HG03439 (cell line): ENCODE results near the gene NPHS2.
"Not testable (repeated sequence)": the region's sequence is repeated elsewhere in the genome, so short reads cannot be mapped to it uniquely, and the experiment has no call there.

Experiments used
- ATAC-seq: cut with Tn5 transposase; IDR thresholded peaks from one replicate; pipeline ENCODE4 v1.9.1; 2021; ENCODE audit warnings: mild to moderate bottlenecking, moderate library complexity; ENCODE audit not compliant: unreplicated experiment

NPHS2 gene

DNA sequence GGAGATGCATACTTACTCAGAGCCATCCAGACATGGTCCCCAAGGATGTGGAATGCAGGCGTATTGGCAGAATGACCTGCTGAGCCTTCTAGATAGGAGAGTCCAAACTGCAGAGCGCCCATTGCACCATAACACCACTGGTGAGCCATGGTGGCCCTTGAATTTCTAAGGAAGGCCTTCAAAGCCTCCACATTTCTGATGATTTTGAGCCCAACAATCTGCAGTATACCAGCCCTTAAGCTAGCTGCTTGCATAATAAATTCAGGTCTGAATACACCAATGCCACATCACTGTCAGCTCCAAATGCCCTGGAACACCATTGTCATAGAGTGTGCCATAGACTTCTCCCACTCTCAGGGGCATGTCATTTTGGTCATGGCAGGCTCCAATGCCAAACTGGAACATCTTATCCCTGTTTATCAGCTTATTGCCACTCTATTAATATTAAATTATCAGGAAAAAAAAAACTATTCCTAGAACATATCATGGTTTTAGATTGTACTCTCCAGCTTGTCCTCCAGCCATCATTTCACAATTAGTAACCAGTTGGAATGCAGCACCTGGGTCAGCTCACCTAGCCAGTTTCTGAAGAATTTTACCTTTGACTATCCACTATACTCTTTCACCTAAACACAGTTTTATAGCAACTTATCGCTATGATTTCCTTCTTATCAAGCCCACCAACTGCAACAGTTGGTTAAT is 26.9 kb downstream of the NPHS2 start:
- no peak for ATAC-seq

DNA sequence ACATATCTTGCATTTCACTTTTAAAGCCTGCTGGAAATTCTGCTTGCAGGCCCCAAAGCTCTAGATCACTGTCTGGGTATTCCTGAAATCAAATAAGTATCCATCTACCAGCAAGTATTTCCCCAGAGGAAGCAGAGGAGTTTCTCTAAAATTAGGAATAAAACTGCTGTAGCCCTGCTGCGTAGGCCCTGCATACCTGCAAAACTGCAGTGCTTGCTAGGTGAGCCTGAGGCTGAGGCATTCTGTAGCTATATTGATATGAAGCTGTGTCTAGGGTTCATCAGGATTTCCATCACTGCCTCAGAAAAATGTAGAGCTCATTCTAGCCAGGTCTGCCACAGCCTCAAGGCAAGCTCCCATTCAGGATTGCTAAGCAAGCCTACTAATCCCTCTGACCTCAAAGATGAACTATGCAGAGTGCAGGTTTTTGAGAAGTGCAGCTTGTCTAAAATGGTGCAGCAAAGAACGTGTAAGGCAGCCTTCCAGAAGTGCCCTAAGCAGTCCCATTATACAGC is 28.7 kb downstream of the NPHS2 start:
- no peak for ATAC-seq

DNA sequence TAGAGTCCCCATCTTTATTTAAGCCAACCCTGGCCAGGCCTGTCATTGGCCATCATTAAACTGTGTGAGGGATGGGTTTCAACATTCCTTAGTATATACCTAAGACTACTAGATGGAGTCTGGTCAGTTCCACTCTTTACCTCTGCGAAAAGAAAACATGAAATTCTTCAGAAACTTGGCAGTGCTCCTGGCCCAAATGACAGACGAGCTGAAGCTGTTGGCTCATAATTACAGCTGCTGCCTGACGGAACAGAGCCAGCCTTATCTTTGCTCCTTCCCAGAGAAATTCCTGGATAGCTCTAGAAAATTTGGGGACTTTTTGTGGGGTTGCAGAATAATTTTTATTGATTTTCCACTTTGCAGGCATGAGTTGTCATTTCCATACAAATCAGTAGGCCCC is 30.4 kb downstream of the NPHS2 start:
- ATAC-seq: no peak

DNA sequence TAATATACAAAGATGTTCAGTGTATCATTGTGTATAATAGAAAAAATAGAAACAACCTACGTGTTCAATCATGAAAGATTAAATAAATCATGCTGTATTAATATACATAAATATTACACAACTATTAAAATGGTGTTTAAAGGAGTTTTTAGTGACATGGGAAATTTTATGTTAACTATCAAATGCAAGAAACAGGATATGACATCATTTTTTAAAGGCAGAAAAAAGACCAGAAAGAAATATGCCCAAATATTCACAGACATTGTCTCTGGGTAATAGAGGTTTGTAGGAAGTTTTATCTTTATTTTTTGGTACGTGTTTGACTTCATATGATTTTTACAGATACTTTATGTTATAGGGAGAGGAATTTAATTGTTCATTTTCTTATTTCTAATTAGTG is 34.0 kb downstream of the NPHS2 start:
- ATAC-seq: no peak

DNA sequence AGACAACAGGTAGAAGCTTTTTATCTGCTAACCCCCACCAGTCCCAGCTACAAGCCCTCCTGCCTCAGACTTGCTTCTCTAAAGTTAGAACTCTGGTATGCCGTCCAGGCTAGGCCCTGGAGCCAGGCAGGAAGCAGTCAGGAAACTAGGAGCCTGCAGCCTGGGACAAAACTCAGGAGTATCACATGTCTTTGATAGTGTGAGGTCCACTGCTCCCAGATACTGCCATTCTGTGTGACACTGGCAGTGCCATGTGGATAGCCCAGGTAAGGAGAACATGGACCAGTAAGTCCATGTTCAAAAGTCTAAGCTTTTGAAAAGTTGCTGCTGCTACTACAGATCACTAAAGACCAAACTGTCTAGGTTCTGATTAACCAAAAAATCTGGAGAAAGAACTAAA is 45.4 kb downstream of the NPHS2 start:
- ATAC-seq: no peak

DNA sequence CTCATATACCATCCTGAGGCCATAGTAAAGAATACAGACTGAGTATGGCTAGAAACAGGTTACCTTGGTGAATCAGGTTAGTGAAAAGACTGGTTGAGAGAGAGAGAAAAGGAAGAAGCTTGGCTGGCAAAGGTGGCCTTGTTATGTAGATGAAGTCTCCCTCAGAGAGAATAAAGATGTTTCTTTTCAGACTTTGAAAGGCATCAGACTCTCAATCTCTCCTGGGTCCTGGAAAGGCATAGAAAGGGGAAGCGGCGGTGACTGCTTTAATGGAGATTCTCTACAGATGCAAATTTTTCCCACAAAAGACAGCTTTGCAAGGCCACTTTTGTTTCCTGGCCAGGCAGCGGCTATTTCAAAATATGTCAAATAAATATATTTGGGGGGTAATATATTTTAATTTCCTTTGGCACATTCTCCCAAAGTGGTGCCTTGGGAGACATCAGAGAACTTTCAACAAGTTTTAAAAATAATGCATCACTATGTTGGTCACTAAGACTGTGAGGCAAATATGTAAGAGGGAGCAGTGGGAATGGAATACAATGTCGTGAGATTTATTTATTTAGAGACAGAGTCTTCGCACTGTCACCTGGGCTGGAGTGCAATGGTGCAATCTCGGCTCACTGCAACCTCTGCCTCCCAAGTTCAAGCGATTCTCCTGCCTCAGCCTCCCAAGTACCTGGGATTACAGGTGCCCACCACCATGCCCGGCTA is 46.1 kb downstream of the NPHS2 start:
- ATAC-seq: no peak

DNA sequence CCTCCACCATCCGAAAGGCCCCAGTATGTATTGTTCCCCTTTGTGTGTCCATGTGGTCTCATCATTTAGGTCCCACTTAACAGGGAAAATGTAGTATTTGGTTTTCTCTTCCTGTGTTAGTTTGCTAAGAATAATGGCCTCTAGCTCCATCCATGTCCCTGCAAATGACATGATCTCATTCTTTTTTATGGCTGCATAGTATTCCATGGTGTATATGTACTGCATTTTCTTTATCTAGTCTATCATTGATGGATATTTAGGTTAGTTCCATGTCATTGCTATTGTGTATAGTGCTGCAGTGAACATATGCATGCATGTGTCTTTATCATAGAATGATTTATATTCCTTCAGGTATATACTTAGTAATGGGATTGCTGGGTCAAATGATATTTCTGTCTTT is 57.2 kb downstream of the NPHS2 start:
- ATAC-seq: not testable (repeated sequence)

DNA sequence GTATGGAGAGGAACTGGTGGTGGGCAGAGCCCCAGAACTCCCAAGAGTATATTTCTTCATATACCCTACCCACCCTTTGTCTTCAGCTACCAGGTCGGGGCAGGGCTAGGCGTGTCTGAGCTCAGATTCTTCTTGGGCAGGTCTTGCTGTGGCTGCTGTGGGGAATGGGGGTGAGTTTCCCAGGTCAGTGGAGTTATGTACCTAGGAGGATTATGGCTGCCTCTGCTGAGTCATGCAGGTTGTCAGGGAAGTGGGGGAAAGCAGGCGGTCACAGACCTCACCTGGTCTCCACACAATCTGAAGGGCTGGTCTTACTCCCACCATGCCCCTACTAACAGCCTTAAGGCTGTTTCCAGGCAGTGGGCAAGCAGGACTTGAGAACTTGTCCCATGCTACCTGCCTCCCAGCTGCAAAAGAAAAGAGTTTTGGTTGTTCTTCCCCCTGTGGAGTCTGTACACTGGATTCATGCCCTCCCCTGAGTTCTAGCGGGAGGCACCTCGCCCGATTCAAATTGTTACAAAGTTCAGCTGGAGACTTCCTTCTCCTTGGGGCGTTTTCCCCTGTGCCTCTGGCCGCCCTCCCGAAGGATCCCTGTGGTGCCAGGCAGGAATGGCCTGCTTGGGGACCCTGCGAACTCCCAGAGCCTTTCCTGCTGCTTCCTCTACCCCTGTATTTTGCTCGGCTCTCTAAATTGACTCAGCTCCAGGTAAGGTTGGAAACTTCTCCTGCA is 58.6 kb downstream of the NPHS2 start:
- ATAC-seq: no peak

DNA sequence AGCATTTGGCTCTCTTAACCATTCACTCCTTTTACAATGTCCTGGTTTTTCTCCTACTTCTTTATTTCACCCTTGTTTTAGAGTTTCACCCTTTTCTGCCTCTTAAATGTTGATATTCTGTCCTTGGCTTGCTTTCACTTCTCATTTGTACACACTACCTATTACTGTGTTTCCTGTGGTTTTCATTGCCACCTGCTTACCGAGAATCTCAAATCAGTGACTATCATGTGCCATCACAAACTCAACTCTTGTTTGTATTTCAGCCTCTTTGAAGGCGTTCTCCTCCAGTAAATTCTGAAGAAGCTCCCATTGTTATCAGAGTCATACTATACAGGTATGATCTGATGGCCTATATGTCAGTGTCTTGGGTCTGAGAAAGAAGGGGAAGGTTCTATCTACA is 65.7 kb downstream of the NPHS2 start:
- ATAC-seq: no peak

DNA sequence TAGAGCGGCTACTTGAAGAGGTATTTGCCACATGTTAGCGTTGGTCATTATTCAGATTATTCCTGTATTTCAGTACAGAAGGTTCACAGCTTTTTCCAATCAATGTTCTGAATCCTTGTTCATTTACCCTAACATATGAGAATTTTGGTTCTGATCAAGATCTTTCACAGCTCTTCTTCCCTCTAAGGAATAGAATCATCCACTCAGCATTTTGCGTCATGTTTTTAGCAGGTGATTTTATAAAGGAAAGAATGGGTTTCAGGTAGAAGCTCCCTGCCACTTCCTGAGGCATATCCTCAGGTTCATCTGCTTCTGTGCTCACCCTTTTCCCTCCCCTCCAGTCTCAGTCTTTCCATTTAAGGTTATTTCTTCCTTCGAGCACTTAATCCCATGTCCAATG is 66.4 kb downstream of the NPHS2 start:
- no peak for ATAC-seq

DNA sequence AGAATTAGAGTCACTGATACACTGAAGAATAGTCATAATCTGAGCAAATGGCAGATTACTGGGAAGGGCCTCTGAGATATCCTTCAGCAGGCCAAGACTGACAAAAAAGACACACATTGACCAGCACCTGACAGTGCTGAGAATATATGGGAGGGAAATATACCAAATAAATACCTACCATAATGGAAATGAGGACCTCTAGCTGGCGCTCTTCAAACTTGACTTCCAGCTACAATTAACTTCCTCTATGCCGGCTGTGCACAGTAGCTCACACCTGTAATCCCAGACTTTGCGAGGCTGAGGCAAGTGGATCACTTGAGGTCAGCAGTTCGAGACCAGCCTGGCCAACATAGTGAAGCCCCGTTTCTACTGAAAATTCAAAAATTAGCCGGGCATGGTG is 69.5 kb downstream of the NPHS2 start:
- no peak for ATAC-seq
